ENCODE data around the gene TFB1M.
"Not testable (repeated sequence)": the region's sequence is repeated elsewhere in the genome, so short reads cannot be mapped to it uniquely, and the experiment has no call there.

TFB1M gene

GRCh38 chr6:155314092-155314772 is at the start of gene TFB1M:
Gene TFB1M, minus strand, starts transcription at chr6:155314484. Its CDS starts 56 bp downstream, at chr6:155314428.
- DNase-seq (ENCODE audit: low read depth): peak; percentile 99

- DNase-seq (ENCODE audit: low read depth): not testable (repeated sequence)
Measured at GRCh38 chr6:155364021-155364420, 49.7 kb upstream of the TFB1M start.

- DNase-seq (ENCODE audit: low read depth): not testable (repeated sequence)
Measured at GRCh38 chr6:155362968-155363632, 48.8 kb upstream of the TFB1M start.

- DNase-seq (ENCODE audit: low read depth): no peak
Measured at GRCh38 chr6:155354167-155354566, 39.9 kb upstream of the TFB1M start.

DNA sequence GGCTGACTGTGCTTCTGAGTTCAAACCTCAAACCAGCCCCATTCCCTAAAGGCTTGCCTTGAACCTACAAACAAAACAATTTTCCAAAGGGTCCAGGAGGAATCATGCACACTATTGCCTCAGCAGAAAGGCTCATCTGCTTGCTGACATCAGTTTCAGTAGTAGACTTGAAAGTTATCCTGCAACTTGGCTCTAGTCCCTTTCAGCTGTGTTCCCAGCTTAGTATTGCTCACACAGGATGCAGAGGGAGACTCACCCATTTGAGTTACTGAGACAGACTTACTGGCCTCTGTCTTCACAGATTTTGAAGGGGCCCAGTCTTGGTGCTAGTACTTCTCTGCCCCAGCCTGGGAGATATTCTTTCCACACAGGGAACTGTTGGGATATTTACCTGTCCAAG is 38.5 kb upstream of the TFB1M start:
- DNase-seq (ENCODE audit: low read depth): peak; percentile 73

DNA sequence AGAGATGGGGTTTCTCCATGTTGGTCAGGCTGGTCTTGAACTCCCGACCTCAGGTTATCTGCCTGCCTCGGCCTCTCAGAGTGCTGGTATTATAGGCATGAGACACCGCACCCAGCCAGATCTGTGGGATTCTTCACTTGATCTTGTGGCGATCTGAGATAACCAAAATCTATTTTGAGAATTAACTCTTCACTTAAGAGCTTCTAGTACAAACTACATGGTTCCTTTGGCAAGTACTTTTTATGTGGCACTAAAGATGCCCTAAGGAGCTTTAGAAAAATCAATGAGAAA is 37.8 kb upstream of the TFB1M start:
- no peak for DNase-seq (ENCODE audit: low read depth)

GRCh38 chr6:155351273-155352129 is 37.2 kb upstream of the TFB1M start:
- no peak for DNase-seq (ENCODE audit: low read depth)

DNA sequence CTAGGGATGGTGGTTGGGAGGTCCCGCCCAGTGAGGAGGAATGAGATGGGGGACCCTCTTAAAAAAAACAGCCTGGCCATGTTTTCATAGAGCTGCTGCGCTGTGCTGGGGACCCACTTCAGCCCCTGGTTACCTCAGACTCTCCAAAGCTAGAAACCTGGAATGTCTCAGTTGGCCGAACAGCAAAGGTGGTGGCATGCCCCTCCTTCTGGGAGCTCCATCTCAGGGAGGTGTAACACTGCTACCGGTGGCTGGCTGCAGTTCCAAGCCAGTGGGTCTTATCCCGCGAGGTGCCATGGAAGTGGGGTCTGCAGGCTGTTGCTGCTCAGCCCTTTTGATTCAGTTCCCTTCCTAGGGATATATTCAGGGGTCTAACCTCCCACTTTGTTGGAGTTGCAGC is 35.7 kb upstream of the TFB1M start:
- DNase-seq (ENCODE audit: low read depth): no peak

DNA sequence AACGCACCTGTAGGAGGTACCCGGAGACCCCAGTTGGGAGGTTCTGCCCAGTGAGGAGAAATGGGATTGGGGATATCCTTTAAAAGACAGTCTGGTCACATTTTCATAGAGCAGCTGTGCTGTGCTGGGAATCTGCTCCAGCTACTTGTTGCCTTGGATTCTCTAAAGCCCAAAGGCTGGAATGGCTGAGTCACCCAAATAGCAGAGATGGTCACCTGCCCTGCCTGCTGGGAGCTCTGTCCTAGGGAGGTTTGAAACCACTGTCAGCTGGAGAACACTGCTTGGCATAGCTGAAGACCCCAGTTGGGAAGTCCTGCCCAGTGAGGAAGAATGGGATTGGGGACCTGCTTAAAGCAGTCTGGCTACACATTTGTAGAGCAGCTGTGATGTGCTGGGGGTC is 34.8 kb upstream of the TFB1M start:
- peak; percentile 31 for DNase-seq (ENCODE audit: low read depth)

DNA sequence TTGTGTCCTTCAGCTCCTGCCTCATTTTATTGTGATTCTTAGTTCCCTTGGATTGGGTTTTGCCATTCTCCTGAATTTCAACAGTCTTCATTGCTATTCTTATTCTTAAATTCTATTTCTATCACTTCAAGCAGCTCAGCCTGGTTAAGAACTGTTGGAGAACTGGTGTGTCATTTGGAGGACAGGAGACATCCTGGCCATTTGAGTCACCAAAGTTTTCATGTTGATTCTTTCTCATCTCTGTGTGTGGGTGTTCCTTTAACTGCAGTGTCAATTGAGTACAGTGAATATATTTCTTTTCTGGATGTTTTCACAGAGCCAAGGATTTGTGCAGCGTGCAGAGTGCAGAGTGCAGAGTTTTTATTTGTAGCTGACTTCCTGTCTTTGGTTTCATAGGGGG is 33.5 kb upstream of the TFB1M start:
- no peak for DNase-seq (ENCODE audit: low read depth)

GRCh38 chr6:155346957-155347356 is 32.7 kb upstream of the TFB1M start:
- no peak for DNase-seq (ENCODE audit: low read depth)

GRCh38 chr6:155344341-155345006 is 30.2 kb upstream of the TFB1M start:
- no peak for DNase-seq (ENCODE audit: low read depth)

DNA sequence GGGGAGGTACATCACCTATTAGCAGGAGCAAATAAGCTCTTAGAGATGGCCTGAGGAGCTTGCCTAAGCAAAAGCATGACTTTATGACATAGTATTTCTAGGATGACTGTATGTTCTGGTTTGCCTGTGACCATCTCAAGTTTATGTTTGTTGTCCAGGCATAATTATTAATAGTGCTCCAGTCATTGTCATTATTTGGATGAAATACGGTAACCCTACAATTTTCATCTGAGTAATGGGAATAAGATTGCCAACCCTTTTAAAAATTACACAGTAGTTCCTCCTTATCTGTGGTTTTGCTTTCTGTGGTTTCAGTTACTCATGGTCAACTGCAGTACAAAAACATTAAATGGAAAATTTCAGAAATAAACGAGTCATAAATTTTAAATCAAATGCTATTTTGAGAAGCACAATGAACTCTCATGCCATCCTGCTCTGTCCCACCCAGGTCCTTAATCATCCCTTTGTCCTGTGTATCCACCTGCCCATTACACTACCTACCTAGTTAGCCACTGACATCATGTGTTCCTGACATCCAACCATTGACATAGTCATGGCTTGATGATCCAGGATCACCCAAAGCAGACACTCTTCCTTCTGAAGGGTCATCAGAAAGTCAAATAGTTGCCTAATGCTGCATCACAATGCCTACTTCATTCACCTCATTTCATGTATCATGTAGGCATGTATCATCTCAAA is 27.0 kb upstream of the TFB1M start:
- peak; percentile 62 for DNase-seq (ENCODE audit: low read depth)

GRCh38 chr6:155340464-155341129 is 26.3 kb upstream of the TFB1M start:
- DNase-seq (ENCODE audit: low read depth): peak; percentile 67

DNA sequence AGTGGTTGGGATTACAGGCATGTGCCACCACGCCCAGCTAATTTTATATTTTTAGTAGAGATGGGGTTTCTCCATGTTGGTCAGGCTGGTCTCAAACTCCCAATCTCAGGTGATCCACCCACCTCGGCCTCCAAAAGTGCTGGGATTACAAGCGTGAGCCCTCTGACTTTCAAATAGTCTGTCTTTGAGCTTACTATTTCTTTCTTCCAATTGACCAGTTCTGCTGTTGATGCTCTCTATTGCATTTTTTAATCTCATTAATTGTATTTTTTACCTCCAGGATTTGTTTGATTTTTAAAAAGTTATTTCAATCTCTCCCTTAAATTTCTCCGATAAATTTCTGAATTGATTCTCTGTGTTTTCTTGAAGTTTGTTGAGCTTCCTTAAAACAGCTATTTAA is 25.6 kb upstream of the TFB1M start:
- DNase-seq (ENCODE audit: low read depth): not testable (repeated sequence)

- DNase-seq (ENCODE audit: low read depth): not testable (repeated sequence)
Measured at GRCh38 chr6:155338237-155338636, 24.0 kb upstream of the TFB1M start.

GRCh38 chr6:155335265-155335664 is 21.0 kb upstream of the TFB1M start:
- DNase-seq (ENCODE audit: low read depth): no peak

- DNase-seq (ENCODE audit: low read depth): not testable (repeated sequence)
Measured at GRCh38 chr6:155334073-155334472, 19.8 kb upstream of the TFB1M start.

DNA sequence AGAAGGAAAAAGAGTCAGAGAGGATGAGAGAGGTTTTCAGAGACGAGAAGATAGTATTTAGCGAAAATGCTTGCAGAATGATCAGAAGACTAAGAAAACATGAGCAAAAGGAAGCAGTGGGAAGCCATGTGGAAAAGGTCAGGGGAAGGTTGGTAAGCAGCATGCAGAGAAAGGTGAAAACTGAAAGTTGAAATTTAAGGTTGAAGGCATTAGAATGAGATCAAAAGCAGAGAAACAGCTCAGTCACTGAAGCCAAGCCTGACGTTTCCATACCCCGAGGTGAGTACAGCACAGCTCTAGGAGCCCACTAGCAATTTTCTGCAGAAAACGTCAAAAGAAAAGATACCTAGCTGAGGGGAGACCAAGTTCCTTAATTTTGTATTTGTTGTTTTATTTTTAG is 19.1 kb upstream of the TFB1M start:
- no peak for DNase-seq (ENCODE audit: low read depth)

DNA sequence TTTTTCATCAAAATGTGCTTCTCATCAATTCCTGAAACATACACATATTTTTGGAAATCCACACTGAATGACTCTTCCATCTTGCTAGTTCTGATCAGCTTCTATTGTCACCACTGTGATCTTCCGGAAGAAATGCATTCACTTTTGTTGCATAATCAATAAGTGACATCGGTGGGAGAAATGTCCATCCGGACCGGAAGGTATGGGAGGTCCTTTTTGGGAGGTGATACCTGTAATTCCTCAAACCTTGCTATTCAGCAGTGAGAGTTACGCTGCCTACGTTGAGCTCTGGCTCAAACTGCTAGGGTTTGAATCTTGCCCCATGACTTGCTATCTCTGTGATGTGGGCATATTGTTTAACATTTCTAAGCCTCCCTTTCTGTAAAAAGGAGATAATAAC is 16.6 kb upstream of the TFB1M start:
- DNase-seq (ENCODE audit: low read depth): no peak

GRCh38 chr6:155330133-155330734 is 15.9 kb upstream of the TFB1M start:
- no peak for DNase-seq (ENCODE audit: low read depth)

All from ELR (cell line).